ENCODE data around the gene KCNJ6.
A peak's percentile ranks its signal among the peaks of the same experiment; 100 is the strongest.

GRCh38 chr21:37636152-37636860 lies 280.0 kb downstream of the KCNJ6 start:
- no peak for TF ChIP-seq POLR2A (IDR thresholded peaks at IDR 0.05)
- TF ChIP-seq, protein P1, sequence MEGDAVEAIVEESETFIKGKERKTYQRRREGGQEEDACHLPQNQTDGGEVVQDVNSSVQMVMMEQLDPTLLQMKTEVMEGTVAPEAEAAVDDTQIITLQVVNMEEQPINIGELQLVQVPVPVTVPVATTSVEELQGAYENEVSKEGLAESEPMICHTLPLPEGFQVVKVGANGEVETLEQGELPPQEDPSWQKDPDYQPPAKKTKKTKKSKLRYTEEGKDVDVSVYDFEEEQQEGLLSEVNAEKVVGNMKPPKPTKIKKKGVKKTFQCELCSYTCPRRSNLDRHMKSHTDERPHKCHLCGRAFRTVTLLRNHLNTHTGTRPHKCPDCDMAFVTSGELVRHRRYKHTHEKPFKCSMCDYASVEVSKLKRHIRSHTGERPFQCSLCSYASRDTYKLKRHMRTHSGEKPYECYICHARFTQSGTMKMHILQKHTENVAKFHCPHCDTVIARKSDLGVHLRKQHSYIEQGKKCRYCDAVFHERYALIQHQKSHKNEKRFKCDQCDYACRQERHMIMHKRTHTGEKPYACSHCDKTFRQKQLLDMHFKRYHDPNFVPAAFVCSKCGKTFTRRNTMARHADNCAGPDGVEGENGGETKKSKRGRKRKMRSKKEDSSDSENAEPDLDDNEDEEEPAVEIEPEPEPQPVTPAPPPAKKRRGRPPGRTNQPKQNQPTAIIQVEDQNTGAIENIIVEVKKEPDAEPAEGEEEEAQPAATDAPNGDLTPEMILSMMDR (IDR thresholded peaks at IDR 0.05): no peak
- TF ChIP-seq POLR2AphosphoS5 (IDR thresholded peaks at IDR 0.05): peak; percentile 97
- no peak for TF ChIP-seq EP300 (IDR thresholded peaks at IDR 0.05)
